ENCODE results near the gene PCDHGC4.

PCDHGC4 gene

GRCh38 chr5:141484641-141485311, at the start of gene PCDHGC4:
Gene PCDHGC4, plus strand, starts transcription at chr5:141485030. Its CDS starts 144 bp downstream, at chr5:141485174.
- no peak for DNase-seq (ENCODE audit: low read depth in 2 of 2)

DNA sequence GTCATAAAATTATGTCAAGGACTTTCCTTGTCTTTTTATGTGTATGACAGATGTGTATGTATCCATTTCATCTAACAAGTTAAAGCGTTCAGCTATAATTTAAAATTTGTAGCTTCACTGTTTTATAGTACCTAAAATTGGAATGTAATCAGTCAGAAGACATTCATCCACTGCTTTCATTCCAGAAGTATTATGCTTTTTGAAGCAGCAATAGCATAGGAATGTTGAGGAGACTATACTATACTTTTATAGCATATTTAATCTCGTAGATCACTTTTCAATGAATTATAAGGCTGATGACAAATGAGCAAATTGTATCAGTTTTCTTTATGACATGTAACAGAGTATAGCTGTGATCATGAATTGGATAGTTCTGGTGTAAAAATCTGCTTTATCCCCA, 47.6 kb upstream of the PCDHGC4 start:
- DNase-seq (ENCODE audit: low read depth in 2 of 2): no peak

DNA sequence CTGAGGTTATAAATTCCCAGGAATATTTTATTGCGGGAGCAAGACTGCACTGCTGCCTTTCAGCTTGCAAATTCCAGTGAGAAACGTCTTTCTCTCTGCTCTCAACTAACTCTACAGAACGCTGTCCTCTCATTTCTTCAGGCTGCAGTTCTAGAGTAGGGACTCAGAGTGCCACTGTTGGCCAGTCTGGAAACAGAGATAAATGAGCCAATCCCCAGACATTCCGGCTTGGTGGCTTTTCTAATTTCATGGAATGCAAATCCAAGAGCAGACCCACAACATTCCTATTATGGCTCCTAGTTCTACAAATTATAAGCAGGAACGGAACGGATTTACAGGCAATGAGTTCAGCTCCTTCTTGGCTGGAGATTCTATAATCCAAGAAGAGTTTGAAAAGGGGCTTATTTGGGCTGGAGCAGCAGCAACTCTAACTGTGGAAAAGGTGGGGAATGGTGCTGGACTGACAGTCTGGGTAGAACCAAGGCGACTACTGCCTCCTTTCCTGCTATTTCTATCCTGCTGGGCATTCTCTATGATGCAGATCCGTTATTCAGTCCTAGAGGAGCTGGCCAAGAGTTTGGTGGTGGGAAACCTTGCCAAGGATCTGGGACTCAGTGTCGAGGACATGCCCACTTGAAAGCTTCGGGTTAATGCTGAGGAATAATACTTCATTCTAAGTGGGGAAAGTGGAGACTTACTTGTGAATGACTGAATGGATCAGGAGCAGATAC, 45.3 kb upstream of the PCDHGC4 start:
- no peak for DNase-seq (ENCODE audit: low read depth in 2 of 2)

- DNase-seq (ENCODE audit: low read depth in 2 of 2): no peak
These were observed 44.5 kb upstream of the PCDHGC4 start for GRCh38 chr5:141440341-141440740.

DNA sequence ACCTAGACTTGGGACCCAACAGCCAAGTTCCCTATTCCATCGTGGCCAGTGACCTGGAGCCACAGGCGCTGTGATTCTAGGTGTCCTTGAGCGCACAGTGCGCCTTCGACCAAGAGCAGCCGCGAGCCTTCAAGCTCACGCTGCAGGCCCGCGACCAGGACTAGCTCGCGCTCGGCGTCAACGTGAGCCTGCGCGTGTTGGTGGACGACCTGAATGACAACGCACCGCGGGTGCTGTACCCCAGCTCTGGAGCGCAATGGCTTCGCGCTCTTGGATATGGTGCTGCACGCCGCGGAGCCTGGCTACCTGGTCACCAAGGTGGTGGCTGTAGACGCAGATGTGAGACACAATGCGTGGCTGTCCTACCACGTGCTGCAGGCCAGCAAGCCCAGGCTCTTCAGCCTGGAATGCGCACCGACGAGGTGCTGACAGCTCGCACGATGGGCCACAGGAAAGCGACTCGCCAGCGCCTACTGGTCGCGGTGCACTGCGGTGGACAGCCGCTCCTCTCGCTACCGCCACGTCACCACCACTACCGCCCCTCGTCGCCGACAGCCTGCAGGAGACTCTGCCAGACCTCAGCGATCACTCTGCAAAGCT, 43.2 kb upstream of the PCDHGC4 start:
- no peak for DNase-seq (ENCODE audit: low read depth in 2 of 2)

- no peak for DNase-seq (ENCODE audit: low read depth in 2 of 2)
These were observed 19.5 kb upstream of the PCDHGC4 start for GRCh38 chr5:141465351-141465750.

GRCh38 chr5:141475625-141476131, 9.2 kb upstream of the PCDHGC4 start, which contains the start of gene PCDHGC3:
Gene PCDHGC3, plus strand, starts transcription at chr5:141475966. Its CDS starts 151 bp downstream, at chr5:141476117.
- DNase-seq (ENCODE audit: low read depth in 2 of 2): peak; percentile 38 to 45

GRCh38 chr5:141476132-141476911, 8.5 kb upstream of the PCDHGC4 start:
- DNase-seq (ENCODE audit: low read depth in 2 of 2): no peak

- no peak for DNase-seq (ENCODE audit: low read depth in 2 of 2)
These were observed 7.7 kb upstream of the PCDHGC4 start for GRCh38 chr5:141477044-141477575.

DNA sequence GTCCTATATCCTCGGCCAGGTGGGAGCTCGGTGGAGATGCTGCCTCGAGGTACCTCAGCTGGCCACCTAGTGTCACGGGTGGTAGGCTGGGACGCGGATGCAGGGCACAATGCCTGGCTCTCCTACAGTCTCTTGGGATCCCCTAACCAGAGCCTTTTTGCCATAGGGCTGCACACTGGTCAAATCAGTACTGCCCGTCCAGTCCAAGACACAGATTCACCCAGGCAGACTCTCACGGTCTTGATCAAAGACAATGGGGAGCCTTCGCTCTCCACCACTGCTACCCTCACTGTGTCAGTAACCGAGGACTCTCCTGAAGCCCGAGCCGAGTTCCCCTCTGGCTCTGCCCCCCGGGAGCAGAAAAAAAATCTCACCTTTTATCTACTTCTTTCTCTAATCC, 7.0 kb upstream of the PCDHGC4 start:
- no peak for DNase-seq (ENCODE audit: low read depth in 2 of 2)

GRCh38 chr5:141478321-141478945, 6.4 kb upstream of the PCDHGC4 start:
- DNase-seq (ENCODE audit: low read depth in 2 of 2): no peak

- DNase-seq (ENCODE audit: low read depth in 2 of 2): no peak
These were observed 5.1 kb upstream of the PCDHGC4 start for GRCh38 chr5:141479776-141480175.

DNA sequence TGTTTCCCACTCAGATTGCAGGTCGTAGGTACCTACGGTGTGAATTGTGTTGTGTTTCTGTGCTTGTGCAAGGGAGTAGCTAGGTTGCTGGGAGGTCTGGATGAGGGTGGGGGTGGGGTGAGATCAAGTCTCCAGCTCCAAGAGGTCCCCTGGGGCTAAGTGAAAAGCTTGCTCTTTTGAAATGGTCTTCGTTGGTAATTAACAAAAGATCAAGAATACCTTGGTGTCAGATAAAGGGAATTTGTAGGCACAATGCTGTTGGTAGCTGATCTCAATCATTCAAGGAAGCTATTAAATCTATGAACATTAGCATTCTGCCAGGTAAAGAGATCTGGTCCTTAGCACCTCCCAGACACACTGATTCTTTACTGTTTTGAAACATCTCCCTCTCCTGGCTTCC, 928 bp upstream of the PCDHGC4 start:
- DNase-seq (ENCODE audit: low read depth in 2 of 2): no peak

- no peak for DNase-seq (ENCODE audit: low read depth in 2 of 2)
These were observed 555 bp upstream of the PCDHGC4 start for GRCh38 chr5:141484310-141484640.

GRCh38 chr5:141485321-141486055, 658 bp downstream of the PCDHGC4 start:
- DNase-seq (ENCODE audit: low read depth in 2 of 2): no peak

- no peak for DNase-seq (ENCODE audit: low read depth in 2 of 2)
These were observed 1.3 kb downstream of the PCDHGC4 start for GRCh38 chr5:141486091-141486490.

DNA sequence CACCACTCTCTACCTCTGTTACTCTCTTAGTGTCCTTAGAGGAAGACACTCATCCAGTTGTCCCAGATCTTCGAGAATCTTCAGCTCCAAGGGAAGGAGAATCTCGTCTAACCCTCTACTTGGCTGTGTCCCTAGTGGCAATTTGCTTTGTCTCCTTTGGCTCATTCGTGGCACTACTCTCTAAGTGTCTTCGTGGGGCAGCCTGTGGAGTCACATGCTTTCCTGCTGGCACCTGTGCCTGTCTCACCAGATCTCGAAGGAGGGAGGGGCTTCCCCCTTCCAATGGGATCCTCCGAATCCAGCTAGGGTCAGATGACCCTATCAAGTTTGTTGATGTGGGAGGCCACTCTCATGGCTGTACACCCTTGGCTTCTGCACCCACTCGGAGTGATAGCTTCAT, 2.3 kb downstream of the PCDHGC4 start:
- DNase-seq (ENCODE audit: low read depth in 2 of 2): no peak

- no peak for DNase-seq (ENCODE audit: low read depth in 2 of 2)
These were observed 4.0 kb downstream of the PCDHGC4 start, which contains the start of gene PCDHGC5 for GRCh38 chr5:141488591-141489561. Gene PCDHGC5, plus strand, starts transcription at chr5:141489081. Its CDS starts 160 bp downstream, at chr5:141489241.

DNA sequence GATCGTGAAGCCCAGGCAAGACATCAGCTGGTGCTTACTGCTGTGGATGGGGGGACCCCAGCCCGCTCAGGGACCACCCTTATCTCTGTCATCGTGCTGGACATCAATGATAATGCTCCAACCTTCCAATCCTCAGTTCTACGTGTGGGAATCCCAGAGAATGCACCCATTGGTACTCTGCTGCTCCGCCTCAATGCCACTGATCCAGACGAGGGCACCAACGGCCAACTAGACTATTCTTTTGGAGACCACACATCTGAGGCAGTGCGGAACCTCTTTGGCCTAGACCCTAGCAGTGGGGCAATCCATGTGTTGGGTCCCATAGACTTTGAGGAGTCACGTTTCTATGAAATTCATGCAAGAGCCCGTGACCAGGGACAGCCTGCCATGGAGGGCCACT, 5.0 kb downstream of the PCDHGC4 start:
- DNase-seq (ENCODE audit: low read depth in 2 of 2): no peak

Measured in stimulated activated CD4-positive, alpha-beta T cell treated with anti-CD3 and anti-CD28 coated beads, Interleukin-15, amount 100 ng/mL, for 48 hours (primary cell).